ENCODE results near the gene ERMAP.

GRCh38 chr1:42832641-42833240 lies 15.8 kb downstream of the ERMAP start:
- TF ChIP-seq CTCF (conservative IDR thresholded peaks at IDR 0.05; ENCODE audit: low read depth in 2 of 2): no peak
- TF ChIP-seq REST (IDR thresholded peaks at IDR 0.05; ENCODE audit: unreplicated experiment): no peak
- TF ChIP-seq EZH2 (IDR thresholded peaks at IDR 0.05; ENCODE audit: low read depth, unreplicated experiment): no peak
- TF ChIP-seq EZH2phosphoT487 (IDR thresholded peaks at IDR 0.05; ENCODE audit: unreplicated experiment): no peak
- no peak for TF ChIP-seq JUNB (IDR thresholded peaks at IDR 0.05; ENCODE audit: unreplicated experiment)
- no peak for TF ChIP-seq ETS1 (IDR thresholded peaks at IDR 0.05)
- TF ChIP-seq CREB1 (CRISPR knock-in tag; IDR thresholded peaks at IDR 0.05; ENCODE audit: low read depth): no peak
- TF ChIP-seq POLR2AphosphoS5 (IDR thresholded peaks at IDR 0.05; ENCODE audit: low read depth): no peak
- no peak for TF ChIP-seq ZNF114 (CRISPR knock-in tag; IDR thresholded peaks at IDR 0.05)
- no peak for TF ChIP-seq NANOG (IDR thresholded peaks at IDR 0.05; ENCODE audit: borderline replicate concordance)

All from GM23338 (cell line).